ENCODE measurements around the gene GRID1.

The GRID1 gene

DNA sequence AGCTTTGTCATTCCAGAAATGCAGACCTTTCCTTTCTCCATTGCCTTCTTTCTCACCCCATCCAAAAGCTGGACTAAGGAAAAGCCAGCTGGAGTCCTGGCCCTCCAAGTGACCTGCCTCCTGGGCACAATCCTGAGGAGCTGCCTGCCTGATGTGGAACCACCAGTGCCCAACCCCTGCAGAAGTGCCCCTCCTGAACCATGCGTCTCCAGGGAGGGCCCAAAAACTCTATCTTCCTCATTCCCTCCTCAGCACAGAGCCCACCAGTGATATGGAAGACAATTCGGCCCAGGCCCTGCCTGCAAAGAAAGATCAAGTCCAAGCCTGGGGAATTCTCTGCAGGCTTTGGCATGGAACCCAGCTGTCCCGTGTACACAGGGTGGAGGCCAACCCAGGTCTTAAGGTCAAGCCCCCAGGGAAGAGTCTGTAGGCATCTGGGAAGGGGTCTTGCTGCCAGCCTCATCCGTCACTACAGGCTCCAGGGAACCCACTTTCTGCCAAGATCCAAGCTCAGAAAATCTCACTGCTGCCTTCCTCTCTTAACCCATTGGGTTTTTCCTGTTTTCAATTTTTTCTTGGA is 3.5 kb upstream of the GRID1 start:
- DNase-seq: no peak
- TF ChIP-seq GATA1 (IDR thresholded peaks at IDR 0.05; ENCODE audit: low read depth, low read length) (no peak), POLR2A (IDR thresholded peaks at IDR 0.05; ENCODE audit: low read length) (no peak)

DNA sequence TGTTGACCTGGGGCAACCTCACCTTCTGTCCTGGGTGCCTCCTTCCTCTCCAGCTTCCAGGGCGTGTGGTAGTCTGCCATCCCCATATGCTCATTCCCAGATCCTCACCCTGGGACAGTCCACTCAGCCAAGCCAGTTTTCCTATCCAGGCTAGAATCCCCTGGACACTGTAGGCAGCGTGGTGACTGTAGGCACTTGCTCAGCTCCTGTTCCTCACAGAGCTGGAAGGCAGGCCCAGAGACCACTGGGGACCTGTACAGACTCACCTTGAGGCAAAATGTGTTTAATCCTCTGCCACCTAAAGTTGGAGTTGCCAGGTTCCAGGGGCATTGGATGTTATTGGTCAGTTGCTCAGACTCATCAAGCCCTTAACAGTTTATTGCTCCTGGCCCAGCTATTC is 2.4 kb upstream of the GRID1 start:
- no peak for DNase-seq

DNA sequence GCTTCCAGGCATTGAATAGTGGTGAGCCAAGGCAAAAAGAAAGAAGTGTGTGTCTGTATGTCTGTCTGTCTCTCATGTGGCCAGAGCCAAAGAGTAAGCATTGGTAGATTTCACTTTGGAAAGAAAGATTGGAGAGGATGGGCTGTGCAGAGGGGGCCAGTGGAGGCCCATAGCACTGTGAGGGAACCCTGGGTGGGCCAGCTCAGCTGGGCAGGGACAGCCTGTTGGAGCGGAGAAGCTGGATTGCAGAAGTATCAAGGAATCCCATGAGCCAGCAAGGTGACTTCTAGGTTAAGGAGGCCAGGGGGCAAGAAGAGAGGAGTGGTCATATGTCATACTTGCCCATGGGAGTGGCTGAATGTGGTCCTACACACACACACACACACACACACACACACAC is 1.5 kb upstream of the GRID1 start:
- no peak for DNase-seq
- TF ChIP-seq POLR2A (IDR thresholded peaks at IDR 0.05; ENCODE audit: low read length) (no peak), GATA1 (IDR thresholded peaks at IDR 0.05; ENCODE audit: low read depth, low read length) (no peak)

More for the DNA sequence above, 2.4 kb upstream of the GRID1 start:
- no peak for TF ChIP-seq POLR2A (IDR thresholded peaks at IDR 0.05; ENCODE audit: low read length)

DNA sequence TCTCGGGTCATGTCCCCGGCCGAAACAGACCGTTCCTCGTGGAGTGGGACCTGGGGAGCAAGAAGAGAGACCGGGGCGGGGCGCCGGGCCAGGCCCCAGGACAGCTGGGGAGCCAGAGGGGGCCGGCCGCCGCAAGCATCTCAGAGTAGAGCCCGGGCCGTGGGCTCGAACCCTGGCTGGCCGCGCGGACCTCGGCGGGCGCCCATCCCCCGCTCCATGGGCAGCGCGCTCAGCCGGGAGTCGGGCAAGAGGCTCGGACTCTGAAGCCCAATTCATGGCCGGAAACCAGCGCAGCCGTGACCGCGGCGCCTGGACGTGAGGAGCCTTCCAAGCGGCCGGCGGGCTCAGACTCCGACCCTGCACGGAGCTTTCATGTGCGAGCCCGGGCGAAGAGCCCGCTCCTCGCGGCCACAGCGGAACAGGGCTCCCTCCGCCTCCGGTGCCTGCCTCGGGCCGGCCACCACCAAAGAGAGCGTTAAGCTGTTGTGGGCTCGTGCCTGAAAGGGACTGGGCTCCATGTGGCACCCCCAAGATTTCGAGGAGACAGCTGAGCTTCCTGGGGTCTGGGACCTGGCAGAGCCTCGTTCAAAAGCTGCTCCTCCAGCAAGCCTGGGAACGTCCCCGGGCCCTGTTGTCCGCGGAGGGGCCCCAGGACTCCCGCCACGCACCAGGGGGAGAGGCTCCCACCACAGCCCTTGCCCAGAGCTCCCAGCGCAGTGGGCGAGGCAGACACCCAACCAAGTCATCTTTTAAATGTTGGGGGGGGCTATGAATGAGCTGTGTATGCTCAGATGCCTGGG is 757 bp upstream of the GRID1 start:
- no peak for DNase-seq
- no peak for TF ChIP-seq GATA1 (IDR thresholded peaks at IDR 0.05; ENCODE audit: low read depth, low read length)
- no peak for TF ChIP-seq POLR2A (IDR thresholded peaks at IDR 0.05; ENCODE audit: low read length)

DNA sequence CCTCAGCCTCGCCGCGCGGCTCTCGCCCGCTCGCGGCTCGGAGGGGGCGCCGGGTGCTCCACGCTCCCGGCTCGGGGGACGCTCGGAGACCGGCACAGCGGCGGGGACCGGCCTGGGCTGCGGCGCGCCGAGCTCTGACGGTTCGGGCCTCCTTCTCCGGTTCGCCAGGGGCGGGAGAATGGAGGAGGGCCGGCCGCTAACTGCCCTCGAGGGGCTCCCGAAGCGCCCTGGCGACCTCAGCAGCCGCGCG is 232 bp upstream of the GRID1 start:
- TF ChIP-seq GATA1 (IDR thresholded peaks at IDR 0.05; ENCODE audit: low read depth, low read length) (no peak), POLR2A (IDR thresholded peaks at IDR 0.05; ENCODE audit: low read length) (no peak)
- no peak for DNase-seq

DNA sequence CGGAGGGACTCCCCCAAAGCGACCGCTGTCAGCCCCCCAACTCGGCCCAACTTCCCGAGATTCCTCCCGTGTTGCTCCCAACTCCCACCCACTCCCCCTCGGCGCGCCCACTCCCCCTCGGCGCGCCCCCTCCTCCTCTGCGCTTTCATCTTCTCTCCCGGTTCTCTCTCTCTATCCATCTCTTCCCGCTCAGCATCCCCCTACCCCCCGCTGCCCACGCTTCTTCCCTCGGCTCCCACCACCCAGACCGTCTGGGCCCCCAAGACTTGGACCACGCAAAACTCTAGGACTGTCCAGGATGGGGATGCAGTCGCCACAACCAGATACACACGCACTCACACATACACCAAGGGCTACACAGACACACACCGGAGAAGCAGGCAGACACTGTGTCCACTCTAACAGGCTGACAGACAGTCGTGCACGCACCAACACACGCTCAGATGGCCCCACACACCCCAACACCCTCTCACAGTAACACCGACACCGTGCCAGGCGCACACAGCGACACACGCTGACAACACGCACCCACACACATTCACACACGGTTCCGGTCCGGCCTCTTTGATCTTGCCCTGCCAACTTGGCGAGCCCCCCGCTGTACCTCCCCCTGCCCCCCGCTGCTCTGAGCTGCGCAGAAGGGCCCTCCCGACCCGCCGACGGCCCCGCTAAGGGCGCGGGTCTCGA is 1.1 kb downstream of the GRID1 start:
- no peak for DNase-seq
- TF ChIP-seq POLR2A (IDR thresholded peaks at IDR 0.05; ENCODE audit: low read length): no peak
- TF ChIP-seq GATA1 (IDR thresholded peaks at IDR 0.05; ENCODE audit: low read depth, low read length): no peak

DNA sequence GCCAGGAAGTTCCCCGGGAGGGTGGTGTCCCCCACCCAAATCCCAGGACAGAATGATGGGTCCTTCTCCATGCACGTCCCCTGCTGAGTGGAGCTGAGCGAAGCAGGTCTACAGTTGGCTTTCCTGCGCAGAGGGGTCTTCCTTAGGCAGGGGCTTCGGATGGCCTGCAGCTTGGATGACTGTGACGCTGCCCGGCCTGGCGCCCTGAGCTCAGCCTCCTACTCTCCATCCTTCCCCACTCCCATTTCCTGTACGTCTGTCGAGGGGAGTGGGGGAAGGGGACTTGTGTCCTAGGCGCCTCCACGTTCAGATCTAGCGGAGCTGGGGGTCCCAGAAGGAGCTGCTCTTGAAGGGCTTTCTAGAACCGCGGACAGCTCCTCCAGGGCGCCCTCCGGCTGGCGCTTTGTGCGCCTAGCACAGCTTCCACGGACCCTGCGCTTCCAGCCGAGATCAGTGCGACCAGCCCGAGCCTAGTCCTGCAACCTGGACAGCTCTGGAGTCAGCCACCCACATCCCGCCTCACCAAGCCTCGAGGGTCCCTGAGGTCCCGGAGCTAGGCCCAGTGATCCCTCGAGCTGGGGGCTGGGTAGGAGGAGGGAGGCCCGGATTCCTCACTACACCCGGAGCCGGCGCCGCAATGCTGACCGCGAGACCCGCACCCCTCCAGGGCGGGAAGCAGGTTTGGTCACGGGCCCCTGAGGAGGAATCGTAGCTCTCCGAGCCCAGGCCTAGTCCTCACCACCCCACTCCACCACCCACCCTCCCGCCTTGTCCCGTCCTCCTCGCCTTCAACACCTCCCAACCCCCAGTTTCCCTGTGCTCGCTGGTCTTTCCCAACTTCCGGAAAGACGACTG is 1.9 kb downstream of the GRID1 start:
- TF ChIP-seq GATA1 (IDR thresholded peaks at IDR 0.05; ENCODE audit: low read depth, low read length) (no peak), POLR2A (IDR thresholded peaks at IDR 0.05; ENCODE audit: low read length) (no peak)
- peak in 1 of 2 experiments; percentile 8 for DNase-seq

DNA sequence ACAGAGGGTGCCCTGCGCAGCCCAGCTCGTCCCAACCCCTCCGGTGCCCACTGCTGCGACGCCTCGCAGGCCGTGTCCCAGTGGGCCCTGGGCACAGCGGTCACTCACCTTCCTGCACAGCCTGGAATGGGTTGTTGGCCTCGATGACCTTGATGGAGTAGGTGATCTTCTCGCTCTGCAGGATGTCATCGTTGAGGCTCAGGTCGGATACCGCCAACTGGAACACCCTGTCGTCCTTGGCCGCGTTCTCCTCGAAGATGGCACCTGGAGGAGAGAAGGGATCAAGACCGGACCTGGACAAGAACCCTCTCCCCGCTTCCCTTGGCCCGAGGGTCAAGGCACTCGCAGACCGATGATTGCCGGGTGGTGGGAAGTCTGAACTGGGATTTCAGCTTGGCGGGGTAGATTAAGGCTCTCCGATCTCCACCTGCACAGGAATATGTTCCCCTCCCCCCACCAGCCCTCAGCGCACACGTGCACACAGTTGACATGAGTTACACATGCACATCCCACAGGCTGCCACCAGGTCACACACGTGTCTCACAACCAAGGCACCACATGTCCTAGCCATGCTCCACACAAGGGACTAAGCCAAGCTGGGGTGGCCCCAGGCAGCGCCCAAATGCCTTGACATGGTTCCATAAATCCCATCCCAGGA is 2.6 kb downstream of the GRID1 start:
- DNase-seq: no peak

DNA sequence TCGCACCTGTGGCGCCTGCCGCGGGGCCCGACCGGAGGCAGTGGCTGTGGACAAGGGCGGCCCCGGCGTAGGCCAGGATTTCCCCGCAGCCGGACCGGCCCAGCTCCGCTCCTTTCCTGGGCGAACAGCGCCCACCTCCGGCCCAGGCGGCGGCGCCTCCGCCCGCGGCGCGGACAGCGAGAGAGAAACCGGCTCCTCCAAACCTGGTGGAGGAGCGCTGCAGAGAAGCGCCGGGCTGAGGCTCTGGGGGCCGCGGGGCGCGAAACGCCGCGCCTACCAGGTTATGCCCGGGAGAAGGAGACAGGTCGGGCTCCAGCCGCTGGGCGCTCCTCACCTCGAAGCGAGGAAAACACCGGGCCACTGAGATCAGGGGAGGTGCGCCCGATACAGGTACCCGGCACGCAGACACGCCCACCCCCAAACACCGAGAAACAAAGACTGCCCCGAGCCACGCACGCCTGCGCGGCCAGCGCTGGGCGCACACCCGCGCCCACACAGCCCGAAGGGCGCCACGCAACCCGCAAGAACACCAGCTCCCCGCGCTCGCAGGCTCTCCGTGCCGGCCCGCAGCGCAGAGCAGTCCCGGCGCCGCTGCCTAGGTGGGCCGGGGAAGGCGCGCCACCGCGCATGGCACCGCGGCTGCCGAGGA is 3.3 kb downstream of the GRID1 start:
- no peak for TF ChIP-seq POLR2A (IDR thresholded peaks at IDR 0.05; ENCODE audit: low read length)
- TF ChIP-seq GATA1 (IDR thresholded peaks at IDR 0.05; ENCODE audit: low read depth, low read length): no peak
- peak in 1 of 2 experiments; percentile 8 for DNase-seq

More for the DNA sequence above, 2.6 kb downstream of the GRID1 start:
- TF ChIP-seq GATA1 (IDR thresholded peaks at IDR 0.05; ENCODE audit: low read depth, low read length): no peak
- no peak for TF ChIP-seq POLR2A (IDR thresholded peaks at IDR 0.05; ENCODE audit: low read length)

DNA sequence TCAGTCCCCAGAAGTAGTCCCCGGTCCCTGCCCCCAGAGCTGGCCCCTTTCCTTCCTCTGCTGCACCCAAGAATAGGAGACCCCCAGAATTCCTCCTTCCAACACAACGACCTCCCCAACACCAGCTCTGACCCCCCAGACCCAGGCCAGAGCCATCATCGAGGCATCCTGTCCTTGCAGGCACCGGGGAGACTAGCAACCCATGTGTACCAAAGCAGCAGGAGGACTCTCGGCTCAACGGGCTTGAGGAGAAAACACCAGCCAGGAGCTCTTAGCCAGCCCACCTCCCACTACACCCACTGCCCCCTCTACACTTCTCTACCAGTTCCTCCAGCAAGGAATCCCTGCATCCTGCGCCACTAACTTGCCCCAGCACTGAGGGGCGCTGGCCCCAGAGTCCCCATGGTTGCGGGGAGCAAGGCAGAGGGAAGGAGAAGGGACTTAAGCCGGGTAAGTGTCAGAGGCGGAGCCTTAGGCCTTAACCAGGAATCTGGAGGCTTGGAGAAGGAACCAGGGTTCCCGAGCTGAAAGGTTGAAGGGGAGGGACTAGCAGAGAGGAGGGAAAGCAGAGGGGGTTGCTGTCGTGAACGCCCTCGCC is 3.9 kb downstream of the GRID1 start:
- no peak for DNase-seq
- TF ChIP-seq GATA1 (IDR thresholded peaks at IDR 0.05; ENCODE audit: low read depth, low read length): no peak
- TF ChIP-seq POLR2A (IDR thresholded peaks at IDR 0.05; ENCODE audit: low read length): no peak

DNA sequence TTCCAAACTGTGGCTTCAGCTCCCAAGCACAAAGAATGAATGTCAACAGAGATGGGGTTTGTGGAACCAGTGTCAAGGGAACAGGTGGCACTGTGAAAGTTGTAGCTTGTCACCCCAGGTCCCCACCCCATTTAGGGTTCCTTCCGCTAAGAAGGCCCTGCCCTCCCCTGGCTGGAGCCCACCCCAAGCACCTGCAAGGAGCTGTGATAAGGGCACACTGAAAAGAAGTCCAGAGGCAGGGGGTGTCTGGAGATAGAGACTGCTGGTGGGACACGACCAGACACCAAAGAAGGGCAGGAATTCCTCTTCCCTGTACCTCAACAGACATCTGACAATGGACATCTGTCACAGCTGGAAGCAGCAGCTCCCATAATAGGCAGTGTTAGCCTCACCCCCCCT is 4.5 kb downstream of the GRID1 start:
- no peak for TF ChIP-seq POLR2A (IDR thresholded peaks at IDR 0.05; ENCODE audit: low read length)
- TF ChIP-seq GATA1 (IDR thresholded peaks at IDR 0.05; ENCODE audit: low read depth, low read length): no peak
- no peak for DNase-seq

DNA sequence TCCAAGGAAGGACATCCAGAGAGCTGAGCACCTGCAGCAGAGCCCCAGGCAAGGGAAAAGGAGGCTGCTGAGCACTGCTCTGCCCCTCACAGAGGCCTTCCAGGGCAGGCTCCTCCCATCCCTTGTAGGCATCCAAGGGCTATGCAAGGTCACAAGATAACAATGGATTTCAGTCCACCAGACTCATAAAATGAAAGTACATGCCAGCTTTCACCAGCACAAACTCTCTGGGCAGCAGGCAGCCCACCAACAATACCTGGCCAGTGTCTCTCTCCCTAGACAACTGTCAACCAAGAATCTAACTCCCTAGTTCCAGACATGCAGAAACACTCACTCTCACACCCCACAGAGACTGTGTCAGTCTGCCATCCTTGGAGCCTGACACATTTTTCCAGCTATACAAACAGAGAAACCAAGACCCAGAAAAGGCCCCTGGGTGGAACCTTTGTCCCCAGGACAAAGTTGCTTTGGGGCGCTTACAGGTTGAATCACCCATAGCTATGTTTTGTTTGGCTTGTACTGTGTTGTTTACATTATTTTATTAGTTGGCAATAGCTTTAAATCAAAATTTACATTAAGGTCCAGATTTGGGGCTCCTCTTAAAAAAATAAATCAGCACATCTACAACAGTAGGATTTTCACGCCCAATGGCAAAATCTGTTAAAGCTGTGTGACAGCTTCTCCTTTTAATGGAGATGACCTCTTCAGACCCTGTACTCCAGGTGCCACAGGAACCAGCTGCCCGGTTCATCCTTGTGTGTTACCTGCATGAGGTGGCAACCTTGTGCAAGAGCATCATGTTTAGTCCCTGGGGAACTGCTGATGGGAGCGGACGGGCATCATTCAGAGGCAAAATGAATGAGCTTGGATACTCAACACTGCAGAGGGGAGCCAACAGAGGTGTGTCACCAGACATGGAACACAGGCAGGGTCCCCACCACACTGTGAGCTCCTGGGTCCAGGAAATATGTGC is 5.2 kb downstream of the GRID1 start:
- TF ChIP-seq GATA1 (IDR thresholded peaks at IDR 0.05; ENCODE audit: low read depth, low read length) (no peak), POLR2A (IDR thresholded peaks at IDR 0.05; ENCODE audit: low read length) (no peak)
- DNase-seq: no peak

Data from erythroblast (primary cell).